Posterior cingulate gyrus (tissue), 11 donors: Measurements from ENCODE around the gene RNF220.

Experiments
- DNase-seq, 10 donors: peaks; one replicate each; pipeline versions ENCODE4 v3.0.0 to v3.0.0-alpha.2; 2020 to 2021; ENCODE audit warnings: mixed read lengths in 3 of 10
- intact Hi-C: fragments of 100-400 bp; cut with DNase I; formaldehyde crosslinking; loops from one replicate; pipeline ENCODE4 v1.15.1; 2023

Gene RNF220

GRCh38 chr1:44511769-44512168 is 106.7 kb downstream of the RNF220 start:
- intact Hi-C loops: no loop called here
- no peak for DNase-seq

- intact Hi-C loops: no loop called here
- no peak for DNase-seq
These were observed 107.3 kb downstream of the RNF220 start for GRCh38 chr1:44512313-44512885.

GRCh38 chr1:44513111-44513510 is 108.1 kb downstream of the RNF220 start:
- no peak for DNase-seq
- intact Hi-C loops: no loop called here

- intact Hi-C loops: no loop called here
These were observed 109.6 kb downstream of the RNF220 start for GRCh38 chr1:44514673-44515072.

GRCh38 chr1:44515416-44515815 is 110.4 kb downstream of the RNF220 start:
- intact Hi-C loops: no loop called here
- DNase-seq: no peak

More at GRCh38 chr1:44514673-44515072, 109.6 kb downstream of the RNF220 start:
- no peak for DNase-seq

- intact Hi-C loops: no loop called here
These were observed 114.1 kb downstream of the RNF220 start for GRCh38 chr1:44519035-44519676.

GRCh38 chr1:44521378-44522080 is 116.5 kb downstream of the RNF220 start:
- DNase-seq: no peak
- intact Hi-C loops: no loop called here

More at GRCh38 chr1:44519035-44519676, 114.1 kb downstream of the RNF220 start:
- DNase-seq: peak in 1 of 10 donors; percentile 14

- DNase-seq: no peak
- intact Hi-C loops: no loop called here
These were observed 118.8 kb downstream of the RNF220 start for GRCh38 chr1:44523593-44524591.

- intact Hi-C loops: no loop called here
- DNase-seq: peak in 1 of 10 donors; percentile 64
These were observed 119.8 kb downstream of the RNF220 start for GRCh38 chr1:44524655-44525500.

- intact Hi-C loops: no loop called here
- no peak for DNase-seq
These were observed 121.4 kb downstream of the RNF220 start for GRCh38 chr1:44526295-44527073.

GRCh38 chr1:44531785-44532566 is 126.9 kb downstream of the RNF220 start:
- intact Hi-C loops: no loop called here
- no peak for DNase-seq

- peak in 1 of 10 donors; percentile 6 for DNase-seq
- intact Hi-C loops: no loop called here
These were observed 127.5 kb downstream of the RNF220 start for GRCh38 chr1:44532567-44532944.

- intact Hi-C loops: no loop called here
- no peak for DNase-seq
These were observed 129.7 kb downstream of the RNF220 start for GRCh38 chr1:44534771-44535170.

- peak in 2 of 10 donors; percentile 14 to 47 for DNase-seq
- intact Hi-C loops: no loop called here
These were observed 131.5 kb downstream of the RNF220 start for GRCh38 chr1:44536357-44537209.

- intact Hi-C loops: no loop called here
- peak in 2 of 10 donors; percentile 15 to 48 for DNase-seq
These were observed 132.5 kb downstream of the RNF220 start for GRCh38 chr1:44537538-44537937.

GRCh38 chr1:44537956-44538355 is 132.9 kb downstream of the RNF220 start:
- no peak for DNase-seq
- intact Hi-C loops: no loop called here
